ENCODE results near the gene SULT2B1.

- TF ChIP-seq GATA2 (IDR thresholded peaks at IDR 0.05; ENCODE audit: low read depth, low read length), result no peak
- TF ChIP-seq GATA3 (IDR thresholded peaks at IDR 0.05; ENCODE audit: low read depth, low read length), result no peak
These were observed 21.2 kb upstream of the SULT2B1 start for GRCh38 chr19:48530770-48531169.

Data from SH-SY5Y (cell line).